LNCAP (cell line): Measurements from ENCODE around the gene MFN1.
A peak's percentile ranks its signal among the peaks of the same experiment; 100 is the strongest.

Experiments used
- CTCF ChIP-seq: fragments of 450-650 bp; IDR thresholded peaks from 2 replicates; pipeline ENCODE4 v1.5.1; 2017; ENCODE audit warnings: mild to moderate bottlenecking

MFN1 gene

DNA sequence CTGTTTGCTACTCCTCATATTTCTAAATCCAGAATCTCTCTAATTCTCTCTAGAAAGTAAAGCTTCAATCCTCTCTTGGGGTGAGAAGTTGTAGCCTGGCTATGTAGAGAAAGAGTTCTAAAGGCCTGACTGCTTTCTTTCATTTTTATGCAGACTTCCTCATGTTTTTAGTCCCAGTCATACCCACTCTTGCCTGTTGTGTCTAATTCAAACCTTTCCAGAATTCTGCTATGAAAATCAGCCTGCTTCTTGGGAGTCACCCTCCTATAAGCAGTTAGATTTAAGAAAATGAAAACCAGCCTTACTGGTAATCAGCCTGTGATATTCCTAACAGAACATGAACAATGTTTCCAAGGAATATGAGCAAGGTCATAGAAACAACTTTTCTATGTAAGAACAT, 39.5 kb upstream of the MFN1 start:
- TF ChIP-seq CTCF: no peak

- no peak for TF ChIP-seq CTCF
Observed at GRCh38 chr3:179309225-179310078, 38.1 kb upstream of the MFN1 start.

GRCh38 chr3:179318876-179319275, 28.6 kb upstream of the MFN1 start:
- TF ChIP-seq CTCF: no peak

- TF ChIP-seq CTCF: peak; percentile 61
Observed at GRCh38 chr3:179321668-179322285, 25.7 kb upstream of the MFN1 start.

GRCh38 chr3:179322286-179323196, 25.0 kb upstream of the MFN1 start, which contains the start of gene ZNF639:
ZNF639 (plus strand) TSS chr3:179323031; CDS start chr3:179328294, 5,263 bp downstream.
- peak; percentile 72 for TF ChIP-seq CTCF

GRCh38 chr3:179323197-179324110, 24.1 kb upstream of the MFN1 start:
- no peak for TF ChIP-seq CTCF
